Osteoblast (primary cell): ENCODE results near the gene TANK. TPM values are rescaled to one million over a fixed set of nuclear protein-coding genes. Genes with fewer than 3 reads are reported as not detected.
"Not testable (repeated sequence)": the region's sequence is repeated elsewhere in the genome, so short reads cannot be mapped to it uniquely, and the experiment has no call there.

Experiments used
- DNase-seq: peaks from one replicate; pipeline ENCODE4 v3.0.0; 2011; ENCODE audit warnings: low spot score, mixed read lengths; ENCODE audit not compliant: insufficient read length; ENCODE audit errors: missing footprints
- H2AFZ ChIP-seq: 2 replicates; pipeline ENCODE4 v1.6.0; 2011; ENCODE audit warnings: mild to moderate bottlenecking, low read length
- H3K27ac ChIP-seq: 2 replicates; pipeline ENCODE4 v1.5.1; 2011; ENCODE audit warnings: mild to moderate bottlenecking, low read depth, low read length, moderate library complexity
- H3K27me3 ChIP-seq: 2 replicates; pipeline ENCODE4 v1.6.0; 2012; ENCODE audit warnings: mild to moderate bottlenecking, control low read depth, inconsistent platforms, low read length, moderate library complexity; ENCODE audit not compliant: insufficient read depth
- H3K36me3 ChIP-seq: 2 replicates; pipeline ENCODE4 v1.5.1; 2011; ENCODE audit warnings: mild to moderate bottlenecking, low read length, control low read depth, moderate library complexity; ENCODE audit not compliant: insufficient read depth
- H3K4me1 ChIP-seq: 2 replicates; pipeline ENCODE4 v1.5.1; 2011; ENCODE audit warnings: mild to moderate bottlenecking, low read length, control low read depth, moderate library complexity; ENCODE audit not compliant: insufficient read depth
- H3K4me2 ChIP-seq: 2 replicates; pipeline ENCODE4 v1.6.0; 2011; ENCODE audit warnings: mild to moderate bottlenecking, low read length; ENCODE audit not compliant: insufficient read depth
- H3K4me3 ChIP-seq: fragments of 200-600 bp; sonication (generic); 3 replicates; pipeline ENCODE4 v1.5.1; 2012; ENCODE audit warnings: mild to moderate bottlenecking, low read length, inconsistent platforms; ENCODE audit not compliant: insufficient read depth
- H3K79me2 ChIP-seq: 2 replicates; pipeline ENCODE4 v1.6.0; 2012; ENCODE audit warnings: mild to moderate bottlenecking, low read length, control low read depth, inconsistent platforms; ENCODE audit not compliant: insufficient read depth
- H3K9me3 ChIP-seq: 2 replicates; pipeline ENCODE4 v1.5.1; 2011; ENCODE audit warnings: low read depth, low read length, control low read depth
- H4K20me1 ChIP-seq: 2 replicates; pipeline ENCODE4 v1.6.0; 2012; ENCODE audit warnings: mild to moderate bottlenecking, low read length, control low read depth; ENCODE audit not compliant: insufficient read depth
- CTCF ChIP-seq: IDR thresholded peaks from 2 replicates; pipeline ENCODE4 v1.5.1; 2011; ENCODE audit warnings: mild to moderate bottlenecking, low read depth, low read length, moderate library complexity; ENCODE audit errors: extremely low read depth
- total RNA-seq: library from RNA; depleted of rRNA; stranded (reverse); fragments of >200 nt; gene quantifications from 2 replicates; pipeline ENCODE4 v1.2.3, GENCODE V29; 2012

The TANK gene
- total RNA-seq, 1 donor: 127 TPM

- Histone ChIP-seq H3K79me2 (no peaks in the 10 kb centered on the region), H3K9me3 (no peaks in the 10 kb centered on the region), H3K4me2 (no peak overlapping the region), H3K4me3 (no peak overlapping the region), H3K4me1 (no peaks in the 10 kb centered on the region), H3K27me3 (no peaks in the 10 kb centered on the region), H3K27ac (no peak overlapping the region), H3K36me3 (no peaks in the 10 kb centered on the region), H4K20me1 (no peaks in the 10 kb centered on the region), H2AFZ (no peak overlapping the region)
- DNase-seq: no peak
- no peak for TF ChIP-seq CTCF
Measured at GRCh38 chr2:161269111-161269510, 108.9 kb downstream of the TANK start.

GRCh38 chr2:161273038-161273760 is 113.0 kb downstream of the TANK start:
- no peaks in the 10 kb centered on the region for H3K79me2 ChIP-seq
- no peaks in the 10 kb centered on the region for H3K4me1 ChIP-seq
- H2AFZ ChIP-seq: no peak overlapping the region
- no peak overlapping the region for H3K4me2 ChIP-seq
- H3K36me3 ChIP-seq: no peaks in the 10 kb centered on the region
- no peaks in the 10 kb centered on the region for H3K9me3 ChIP-seq
- H3K27ac ChIP-seq: no peak overlapping the region
- peak; percentile 38 for DNase-seq
- peak; percentile 74 for TF ChIP-seq CTCF
- H4K20me1 ChIP-seq: no peaks in the 10 kb centered on the region
- H3K27me3 ChIP-seq: no peaks in the 10 kb centered on the region
- no peak overlapping the region for H3K4me3 ChIP-seq

- H3K4me2 ChIP-seq, H3K4me1 ChIP-seq, H3K27ac ChIP-seq, H3K4me3 ChIP-seq, H3K36me3 ChIP-seq, H4K20me1 ChIP-seq, H2AFZ ChIP-seq, H3K27me3 ChIP-seq, H3K79me2 ChIP-seq, H3K9me3 ChIP-seq: not testable (repeated sequence)
- DNase-seq: peak; percentile 95
Measured at GRCh38 chr2:161278564-161279229, 118.5 kb downstream of the TANK start.

- not testable (repeated sequence) for H3K79me2 ChIP-seq, H4K20me1 ChIP-seq, H3K9me3 ChIP-seq, H3K27ac ChIP-seq, H3K27me3 ChIP-seq, H3K4me2 ChIP-seq, H2AFZ ChIP-seq, H3K36me3 ChIP-seq, H3K4me1 ChIP-seq, H3K4me3 ChIP-seq, DNase-seq
Measured at GRCh38 chr2:161279230-161279815, 119.1 kb downstream of the TANK start.

- not testable (repeated sequence) for H2AFZ ChIP-seq, H3K79me2 ChIP-seq, H3K4me2 ChIP-seq, H3K36me3 ChIP-seq, DNase-seq, H3K4me3 ChIP-seq, H3K9me3 ChIP-seq, H3K4me1 ChIP-seq, H4K20me1 ChIP-seq, H3K27ac ChIP-seq, H3K27me3 ChIP-seq
- peak; percentile 27 for TF ChIP-seq CTCF
Measured at GRCh38 chr2:161280906-161281323, 120.7 kb downstream of the TANK start.

GRCh38 chr2:161281615-161282310 is 121.5 kb downstream of the TANK start:
- not testable (repeated sequence) for DNase-seq, H3K4me2 ChIP-seq, H3K4me1 ChIP-seq, H3K36me3 ChIP-seq, H2AFZ ChIP-seq, H3K79me2 ChIP-seq, H3K9me3 ChIP-seq, H3K27ac ChIP-seq, H4K20me1 ChIP-seq, H3K27me3 ChIP-seq, H3K4me3 ChIP-seq
